Calu3 (cell line): ENCODE data around the gene PHOX2A. TPM values are rescaled to one million over a fixed set of nuclear protein-coding genes. Genes with fewer than 3 reads are reported as not detected.

ENCODE experiments used
- BruUV-seq: library from RNA; stranded (reverse); fragments of 400-500 nt; replicated peaks from 2 replicates; lab custom pipeline; 2021; lab: Mats Ljungman, UMichigan
- CTCF ChIA-PET: fragments of 300-600 bp; sonication (Branson Sonifier 250); formaldehyde crosslinking; loops from one replicate; lab custom pipeline; 2022; ENCODE audit warnings: antibody characterized with exemption; lab: Charles Lee
- DNase-seq: peaks from one replicate; pipeline ENCODE4 v3.0.0; 2022
- H3K27ac Mint-ChIP-seq: one replicate; pipeline ENCODE4 v1.8.0; 2022; ENCODE audit warnings: mixed read lengths; ENCODE audit not compliant: unreplicated experiment
- H3K27me3 Mint-ChIP-seq: one replicate; pipeline ENCODE4 v1.8.0; 2022; ENCODE audit warnings: mixed read lengths; ENCODE audit not compliant: unreplicated experiment
- H3K36me3 Mint-ChIP-seq: one replicate; pipeline ENCODE4 v1.8.0; 2022; ENCODE audit warnings: mild to moderate bottlenecking, moderate library complexity, mixed read lengths; ENCODE audit not compliant: insufficient read depth, unreplicated experiment
- H3K4me1 Mint-ChIP-seq: one replicate; pipeline ENCODE4 v1.8.0; 2022; ENCODE audit warnings: mild to moderate bottlenecking, low read depth, mixed read lengths; ENCODE audit not compliant: unreplicated experiment
- H3K4me3 Mint-ChIP-seq: one replicate; pipeline ENCODE4 v1.8.0; 2022; ENCODE audit warnings: mild to moderate bottlenecking, low read depth, moderate library complexity, mixed read lengths; ENCODE audit not compliant: unreplicated experiment
- H3K9me3 Mint-ChIP-seq: one replicate; pipeline ENCODE4 v1.8.0; 2022; ENCODE audit warnings: low read depth, mixed read lengths; ENCODE audit not compliant: unreplicated experiment
- intact Hi-C: fragments of 100-400 bp; cut with micrococcal nuclease; formaldehyde crosslinking; loops from one replicate; pipeline ENCODE4 v1.10.0; 2022; ENCODE audit not compliant: unreplicated experiment
- total RNA-seq: library from RNA; stranded (reverse); gene quantifications from 2 replicates; pipeline ENCODE4 v1.2.3, GENCODE V29; 2022
- TF ChIP-seq, protein P1 (sequence below): fragments of 200-600 bp; IDR thresholded peaks from one replicate; pipeline ENCODE4 v1.8.0; 2022; ENCODE audit warnings: antibody characterized with exemption; ENCODE audit not compliant: unreplicated experiment

PHOX2A gene
- total RNA-seq, 1 experiment from 2014 or later, result not detected

DNA sequence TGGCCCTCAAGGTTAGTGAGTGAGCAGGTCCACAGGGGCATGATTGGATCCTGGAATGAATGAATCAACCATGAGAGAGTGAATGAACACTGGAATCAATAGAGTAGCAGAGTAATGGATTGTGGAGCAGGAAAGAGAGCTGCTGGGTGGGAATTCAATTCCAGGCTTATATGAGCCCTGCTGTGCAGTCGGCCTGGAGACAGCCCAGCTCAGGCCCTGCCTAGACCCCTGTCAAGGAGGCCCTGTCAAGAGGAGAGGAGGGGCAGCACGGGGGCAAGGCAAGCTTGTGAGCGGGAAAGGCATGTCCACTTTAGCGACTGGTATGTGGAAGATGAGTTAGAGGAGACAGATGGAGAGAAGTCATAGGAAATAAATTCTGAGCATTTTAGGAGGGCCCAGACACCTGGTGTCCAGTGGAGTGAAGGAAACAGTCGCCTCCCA, 53.3 kb downstream of the PHOX2A start:
- BruUV-seq, result no TSS peak
- no peak overlapping the region for H3K4me3 Mint-ChIP-seq
- no peak overlapping the region for H3K27ac Mint-ChIP-seq
- no peaks in the 10 kb centered on the region for H3K27me3 Mint-ChIP-seq
- intact Hi-C loops, result no loop called here
- CTCF ChIA-PET, result interaction anchor here (0.8 kb wide), 1 partner anchor 21 kb away, joined by 3 read pairs; no protein-coding TSS in a partner anchor
- H3K9me3 Mint-ChIP-seq, result no peaks in the 10 kb centered on the region
- peaks cover 9% of the 10 kb centered on the region for H3K4me1 Mint-ChIP-seq
- DNase-seq, result no peak
- TF ChIP-seq, protein P1, sequence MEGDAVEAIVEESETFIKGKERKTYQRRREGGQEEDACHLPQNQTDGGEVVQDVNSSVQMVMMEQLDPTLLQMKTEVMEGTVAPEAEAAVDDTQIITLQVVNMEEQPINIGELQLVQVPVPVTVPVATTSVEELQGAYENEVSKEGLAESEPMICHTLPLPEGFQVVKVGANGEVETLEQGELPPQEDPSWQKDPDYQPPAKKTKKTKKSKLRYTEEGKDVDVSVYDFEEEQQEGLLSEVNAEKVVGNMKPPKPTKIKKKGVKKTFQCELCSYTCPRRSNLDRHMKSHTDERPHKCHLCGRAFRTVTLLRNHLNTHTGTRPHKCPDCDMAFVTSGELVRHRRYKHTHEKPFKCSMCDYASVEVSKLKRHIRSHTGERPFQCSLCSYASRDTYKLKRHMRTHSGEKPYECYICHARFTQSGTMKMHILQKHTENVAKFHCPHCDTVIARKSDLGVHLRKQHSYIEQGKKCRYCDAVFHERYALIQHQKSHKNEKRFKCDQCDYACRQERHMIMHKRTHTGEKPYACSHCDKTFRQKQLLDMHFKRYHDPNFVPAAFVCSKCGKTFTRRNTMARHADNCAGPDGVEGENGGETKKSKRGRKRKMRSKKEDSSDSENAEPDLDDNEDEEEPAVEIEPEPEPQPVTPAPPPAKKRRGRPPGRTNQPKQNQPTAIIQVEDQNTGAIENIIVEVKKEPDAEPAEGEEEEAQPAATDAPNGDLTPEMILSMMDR, result no peak
- no peaks in the 10 kb centered on the region for H3K36me3 Mint-ChIP-seq

DNA sequence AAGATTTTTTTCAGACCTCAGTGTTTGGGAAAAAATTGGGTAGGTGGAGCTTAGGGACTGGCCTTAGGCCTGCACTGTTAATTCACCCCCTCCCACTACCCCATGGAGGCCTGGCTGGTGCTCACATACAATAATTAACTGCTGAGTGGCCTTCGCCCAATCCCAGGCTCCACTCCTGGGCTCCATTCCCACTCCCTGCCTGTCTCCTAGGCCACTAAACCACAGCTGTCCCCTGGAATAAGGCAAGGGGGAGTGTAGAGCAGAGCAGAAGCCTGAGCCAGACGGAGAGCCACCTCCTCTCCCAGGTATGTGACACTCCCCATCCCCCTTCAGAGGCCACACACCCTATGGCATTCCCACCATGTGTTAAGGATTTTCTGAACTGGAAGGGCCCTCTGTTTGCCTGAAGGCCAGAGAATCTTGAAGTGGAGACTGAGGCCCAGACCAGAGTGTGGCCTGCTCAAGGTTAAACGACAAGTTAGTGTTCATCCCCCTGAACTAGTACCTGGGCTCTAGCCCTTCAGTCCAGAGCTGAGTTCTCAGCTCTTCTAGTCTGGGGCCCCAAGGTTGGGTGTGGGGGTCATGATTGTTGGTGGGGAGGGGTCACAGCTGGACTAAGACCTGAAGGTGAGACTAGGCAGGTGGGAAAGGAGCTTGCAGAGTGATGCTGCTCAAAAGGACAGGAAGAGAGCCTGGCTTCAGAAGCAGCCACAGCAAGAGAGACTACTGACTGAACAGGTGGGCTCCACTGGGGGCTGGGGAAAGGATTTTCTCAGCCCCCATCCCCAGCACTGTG, 54.3 kb downstream of the PHOX2A start:
- no TSS peak for BruUV-seq
- H3K9me3 Mint-ChIP-seq, result no peaks in the 10 kb centered on the region
- H3K4me3 Mint-ChIP-seq, result no peak overlapping the region
- CTCF ChIA-PET, result no interaction called here
- TF ChIP-seq, protein P1, result no peak
- intact Hi-C loops, result no loop called here
- no peaks in the 10 kb centered on the region for H3K36me3 Mint-ChIP-seq
- H3K27ac Mint-ChIP-seq, result no peak overlapping the region
- no peaks in the 10 kb centered on the region for H3K27me3 Mint-ChIP-seq
- DNase-seq, result no peak
- H3K4me1 Mint-ChIP-seq, result peaks cover 9% of the 10 kb centered on the region

Other genes starting within 250 kb of the PHOX2A start
- gene IL18BP, start 245.3 kb downstream of the PHOX2A start, total RNA-seq, result 12.4 and 13.2 TPM in 2 replicates
- 140 and 146 TPM in 2 replicates for gene NUMA1, start 163.6 kb downstream of the PHOX2A start, total RNA-seq
- gene LRRC51, start 163.3 kb downstream of the PHOX2A start, total RNA-seq, result 8.5 and 11.0 TPM in 2 replicates
- gene LAMTOR1, start 140.9 kb downstream of the PHOX2A start, total RNA-seq, result 67.1 and 73.5 TPM in 2 replicates
- gene TOMT, start 138.3 kb downstream of the PHOX2A start, total RNA-seq, result not detected in 2 replicates
- gene ANAPC15, start 131.5 kb downstream of the PHOX2A start, total RNA-seq, result 25.8 and 29.4 TPM in 2 replicates
- gene FOLR3, start 108.5 kb downstream of the PHOX2A start, total RNA-seq, result not detected in 2 replicates
- 2.6 and 2.7 TPM in 2 replicates for gene FOLR1, start 52.0 kb downstream of the PHOX2A start, total RNA-seq
- gene FOLR2, start 27.4 kb downstream of the PHOX2A start, total RNA-seq, result not detected in 2 replicates
- 203 and 221 TPM in 2 replicates for gene INPPL1, start 19.4 kb downstream of the PHOX2A start, total RNA-seq
- gene CLPB, start 190.4 kb upstream of the PHOX2A start, total RNA-seq, result 24.7 and 24.8 TPM in 2 replicates